CD4-positive, alpha-beta T cell treated with Interferon alpha-2 for 1 hour (primary cell): ENCODE results near the gene LDAH.

Source experiments
- DNase-seq, 2 donors: peaks; one replicate each; pipeline ENCODE4 v3.0.0-alpha.2; 2020 to 2022

Gene LDAH

DNA sequence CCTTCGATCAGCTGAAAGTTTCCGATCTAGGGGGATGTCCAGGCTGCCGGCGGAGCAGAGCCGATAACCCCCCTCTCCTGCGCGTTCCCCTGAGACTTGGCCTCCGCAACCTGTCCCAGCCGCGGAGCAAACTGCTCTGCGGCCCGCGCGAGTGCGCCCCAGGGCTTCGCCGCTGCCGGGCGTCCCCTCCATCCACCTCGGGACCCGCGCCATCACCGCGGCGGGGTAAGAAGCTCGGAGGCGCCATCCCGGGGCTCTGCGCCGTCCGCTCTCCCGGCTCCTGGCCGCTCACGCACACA lies 156.9 kb downstream of the LDAH start:
- DNase-seq = no peak

DNA sequence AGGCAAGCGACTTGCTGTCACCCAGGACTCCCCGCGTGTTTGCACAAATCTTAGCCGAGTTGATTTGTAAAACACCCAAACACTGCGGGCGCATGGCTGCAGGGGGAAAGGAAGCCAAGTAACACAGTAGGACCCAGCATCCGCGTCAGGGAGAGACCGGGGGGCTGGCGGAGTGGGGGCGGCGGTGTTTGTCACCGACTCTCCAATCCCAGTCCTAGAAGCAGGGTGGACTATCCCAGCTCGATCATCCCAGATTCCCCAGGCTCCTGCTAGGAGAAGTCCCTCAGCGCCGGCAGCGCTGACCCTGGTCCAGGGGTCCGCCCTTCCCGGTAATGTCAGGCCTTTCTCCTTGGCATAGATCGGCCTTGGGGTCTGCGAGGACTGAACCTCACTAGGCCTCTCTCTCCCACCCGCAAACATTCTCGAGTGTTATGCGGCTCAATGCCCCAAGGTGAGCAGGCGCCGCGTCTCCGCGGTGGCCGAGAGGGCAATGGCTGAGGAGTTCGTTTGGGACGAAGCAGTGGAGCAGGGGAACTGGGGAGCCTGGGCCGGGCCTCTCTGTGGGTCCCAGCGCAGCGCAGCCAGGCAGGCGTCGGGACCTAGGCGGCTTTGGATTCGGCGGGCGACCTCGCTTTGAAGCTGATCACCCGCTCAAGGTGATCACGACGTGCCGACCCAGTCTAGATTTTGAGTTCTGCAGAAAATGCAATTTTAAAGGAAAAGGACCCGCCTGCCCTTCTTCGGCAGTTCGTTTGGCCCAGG lies 157.5 kb downstream of the LDAH start:
- no peak for DNase-seq

- DNase-seq = no peak
These were observed 158.3 kb downstream of the LDAH start for GRCh38 chr2:20664431-20665242.

GRCh38 chr2:20664071-20664390 lies 158.9 kb downstream of the LDAH start:
- DNase-seq = no peak

GRCh38 chr2:20663196-20664070 lies 159.5 kb downstream of the LDAH start:
- DNase-seq = no peak

- DNase-seq = no peak
These were observed 160.5 kb downstream of the LDAH start for GRCh38 chr2:20662308-20662937.

- DNase-seq = peak; percentile 68 to 78
These were observed 161.2 kb downstream of the LDAH start for GRCh38 chr2:20661421-20662307.

DNA sequence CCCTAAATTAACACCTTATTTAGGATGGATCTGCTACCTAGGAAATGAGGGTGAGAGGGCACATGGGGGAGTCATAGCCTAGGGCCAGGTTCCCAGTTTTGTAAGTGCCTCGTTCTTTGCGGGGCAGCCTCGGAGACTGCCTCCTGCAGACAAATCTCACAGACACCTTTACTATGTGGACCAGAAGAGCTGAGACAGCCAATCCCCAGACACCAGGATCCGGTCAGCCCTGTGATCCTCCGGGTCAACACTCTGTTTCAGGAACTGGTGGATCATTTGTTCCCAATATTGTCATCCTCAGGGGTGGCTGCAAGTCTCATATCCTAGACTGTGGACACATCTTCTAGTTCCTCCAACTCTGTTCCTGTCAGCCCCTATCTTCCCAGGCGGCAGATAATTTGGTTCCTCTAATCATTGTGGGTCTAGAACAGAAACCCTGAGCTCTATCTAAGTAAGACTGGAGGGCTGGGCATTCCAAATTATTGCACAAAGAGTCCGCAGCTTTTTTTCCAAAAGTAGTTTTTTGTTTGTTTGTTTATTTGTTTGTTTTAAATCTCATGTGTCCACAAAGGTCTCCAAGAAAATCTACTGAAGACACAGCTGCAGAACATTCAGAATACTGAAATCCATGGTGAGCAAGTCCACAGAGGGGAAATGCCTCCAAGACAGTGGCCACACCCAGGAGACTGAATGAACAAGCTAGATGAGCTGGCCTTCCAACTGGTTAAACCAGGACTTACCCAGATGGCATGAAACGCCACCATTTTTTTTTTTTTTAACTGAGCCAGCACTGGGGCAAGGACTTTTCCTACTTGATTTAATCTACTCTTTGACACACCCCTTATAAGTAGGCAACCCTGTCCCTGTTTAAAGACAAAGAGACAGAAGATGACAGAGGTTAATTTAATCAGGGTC lies 162.1 kb downstream of the LDAH start:
- DNase-seq = no peak

- no peak for DNase-seq
These were observed 165.2 kb downstream of the LDAH start for GRCh38 chr2:20657522-20658235.

- no peak for DNase-seq
These were observed 166.3 kb downstream of the LDAH start for GRCh38 chr2:20656561-20656960.

DNA sequence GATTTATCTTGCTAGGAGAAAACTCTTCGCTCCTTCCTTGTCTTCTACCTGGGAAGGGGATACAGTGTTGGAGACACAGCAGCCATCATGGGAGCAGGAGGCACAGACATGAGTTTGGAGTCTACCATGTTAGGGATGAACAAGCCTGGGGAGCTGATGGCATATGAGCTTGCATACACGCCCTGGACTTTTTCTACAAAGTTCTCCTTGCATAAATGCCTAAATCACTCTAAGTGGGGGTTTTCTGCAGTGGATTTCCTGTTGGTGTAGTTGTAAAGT lies 168.4 kb downstream of the LDAH start:
- no peak for DNase-seq

- no peak for DNase-seq
These were observed 169.0 kb downstream of the LDAH start for GRCh38 chr2:20653695-20654534.

DNA sequence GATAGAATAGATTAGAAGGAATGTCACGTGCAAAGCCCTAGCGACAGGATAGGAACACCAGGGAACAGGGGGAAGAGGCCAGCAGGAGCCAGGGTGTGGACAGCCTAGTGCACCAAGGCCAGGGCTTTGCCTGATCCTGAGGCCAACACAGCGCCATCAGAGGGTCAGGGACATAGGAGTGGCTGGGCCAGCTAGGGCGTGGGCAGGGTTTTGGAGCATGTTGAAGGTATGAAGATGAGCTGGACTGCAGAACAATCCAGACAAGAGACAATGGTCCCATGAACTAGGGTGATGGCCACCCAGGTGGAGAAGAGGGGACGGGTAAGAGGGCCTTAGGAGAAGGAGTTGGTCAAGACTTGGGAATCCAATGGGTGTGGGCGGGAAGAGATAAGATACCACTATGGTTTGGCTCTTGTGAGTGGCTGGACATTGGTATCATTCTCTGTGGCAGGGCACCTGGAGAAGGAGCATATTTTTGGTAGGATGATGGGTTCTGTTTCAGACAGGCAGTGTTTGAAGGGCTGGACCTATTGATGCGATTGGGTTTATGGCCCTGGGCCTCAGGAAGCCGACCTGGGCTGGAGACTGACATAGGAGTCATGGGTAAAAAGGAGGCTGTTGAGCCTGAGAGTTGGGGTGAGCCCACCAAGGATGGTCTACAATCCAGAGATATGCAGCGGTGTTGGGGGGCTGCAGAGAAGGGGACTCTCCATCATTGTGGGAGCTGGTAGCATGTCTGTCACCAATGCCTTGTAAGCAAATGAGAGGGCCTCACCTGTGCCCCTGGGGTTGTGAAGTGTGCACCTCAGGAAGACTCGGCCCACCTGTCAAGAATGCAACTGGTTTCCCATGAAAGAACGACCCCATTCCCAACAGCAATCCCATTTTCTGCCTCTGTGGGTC lies 170.0 kb downstream of the LDAH start:
- no peak for DNase-seq

DNA sequence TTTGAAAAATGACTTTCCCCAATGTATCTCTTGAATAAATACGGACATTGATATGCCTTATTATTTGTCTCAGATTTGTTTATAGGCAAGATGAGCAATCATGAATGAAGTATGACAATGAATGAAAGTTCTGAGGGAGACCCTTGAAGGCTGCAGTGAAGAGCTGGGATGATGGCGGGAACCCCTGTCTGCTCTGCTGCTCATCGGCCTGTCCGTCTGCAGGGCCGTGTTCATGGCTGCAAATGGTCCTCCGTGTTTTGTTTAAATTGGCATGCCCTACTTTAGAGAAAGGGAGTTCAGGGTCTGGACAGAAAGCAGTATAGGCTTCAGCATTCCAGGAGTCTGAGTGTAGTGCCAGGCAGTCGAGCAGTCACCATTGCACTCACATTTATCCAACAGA lies 170.8 kb downstream of the LDAH start:
- DNase-seq = no peak

- no peak for DNase-seq
These were observed 171.2 kb downstream of the LDAH start for GRCh38 chr2:20651731-20652099.

- DNase-seq = peak; percentile 88 to 93
These were observed 171.8 kb downstream of the LDAH start, which contains the start of gene HS1BP3 for GRCh38 chr2:20650877-20651730. Gene HS1BP3 (minus strand): TSS chr2:20651098. CDS start chr2:20651063, 35 bp downstream.

GRCh38 chr2:20650393-20650876 lies 172.5 kb downstream of the LDAH start:
- peak; percentile 24 to 47 for DNase-seq
